Ascending aorta (tissue), 2 donors: ENCODE results near the gene TNIK. TPM values are rescaled to one million over a fixed set of nuclear protein-coding genes. Genes with fewer than 3 reads are reported as not detected.
A peak's percentile ranks its signal among the peaks of the same experiment; 100 is the strongest.

Source experiments
- DNase-seq, 2 donors: peaks; one replicate each; pipeline ENCODE4 v3.0.0-alpha.2; 2019; ENCODE audit warnings: low spot score in 2 of 2
- H3K27ac ChIP-seq, 2 donors: fragments of 200-600 bp; sonication (generic); one replicate each; pipeline ENCODE4 v1.5.1; 2016 to 2017; ENCODE audit warnings: mild to moderate bottlenecking in 1 of 2
- H3K27me3 ChIP-seq: fragments of 200-600 bp; sonication (generic); one replicate; pipeline ENCODE4 v1.5.1; 2017
- H3K36me3 ChIP-seq, 2 donors: fragments of 200-600 bp; sonication (generic); one replicate each; pipeline ENCODE4 v1.5.1; 2016
- H3K4me1 ChIP-seq, 2 donors: fragments of 200-600 bp; sonication (generic); one replicate each; pipeline ENCODE4 v1.5.1; 2016 to 2017; ENCODE audit warnings: mild to moderate bottlenecking in 1 of 2
- H3K4me3 ChIP-seq, 2 donors: fragments of 200-600 bp; sonication (generic); one replicate each; pipeline ENCODE4 v1.5.1; 2016 to 2017; ENCODE audit warnings: mild to moderate bottlenecking in 1 of 2
- H3K9me3 ChIP-seq, 2 donors: fragments of 200-600 bp; sonication (generic); one replicate each; pipeline ENCODE4 v1.5.1; 2016
- intact Hi-C: fragments of 100-400 bp; cut with DNase I; formaldehyde crosslinking; loops from one replicate; pipeline ENCODE4 v1.15.1; 2023
- total RNA-seq: library from RNA; depleted of rRNA; stranded (reverse); fragments of >200 nt; gene quantifications from one replicate; pipeline ENCODE4 v1.1.0, GENCODE V29; 2016
- TF ChIP-seq, protein P1 (sequence below), 3 experiments: fragments of 200-600 bp in 2 of 3; fragments of 450-650 bp in 1 of 3; sonication (generic) in 2 of 3; IDR thresholded peaks; one replicate each; pipeline ENCODE4 v1.5.1; 2016 to 2019; ENCODE audit warnings: antibody characterized with exemption in 3 of 3, mild to moderate bottlenecking in 1 of 3, moderate library complexity in 1 of 3

TNIK gene
- total RNA-seq, 1 donor from 2014 or later = 0.75 TPM

DNA sequence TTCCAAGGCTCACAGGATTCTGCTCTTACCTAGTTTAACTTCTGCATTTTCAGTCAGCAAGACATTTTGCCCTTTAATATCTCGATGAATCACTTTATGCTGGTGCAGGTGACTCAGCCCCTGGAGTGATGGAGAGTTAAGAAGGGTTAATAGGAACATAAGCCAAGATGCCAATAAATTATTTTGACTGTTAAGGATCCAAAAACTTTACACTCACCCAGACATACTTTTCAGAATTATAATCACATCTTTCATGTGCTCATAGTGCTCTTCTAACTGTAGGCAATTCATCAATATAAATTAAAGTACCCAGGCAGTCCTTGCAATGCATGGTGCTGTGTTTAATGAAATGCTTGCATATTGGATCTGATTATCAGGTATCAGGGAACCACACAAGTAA, 269.5 kb downstream of the TNIK start:
- no peak for DNase-seq
- no peaks in the 10 kb centered on the region for H3K27me3 ChIP-seq
- TF ChIP-seq, protein P1, sequence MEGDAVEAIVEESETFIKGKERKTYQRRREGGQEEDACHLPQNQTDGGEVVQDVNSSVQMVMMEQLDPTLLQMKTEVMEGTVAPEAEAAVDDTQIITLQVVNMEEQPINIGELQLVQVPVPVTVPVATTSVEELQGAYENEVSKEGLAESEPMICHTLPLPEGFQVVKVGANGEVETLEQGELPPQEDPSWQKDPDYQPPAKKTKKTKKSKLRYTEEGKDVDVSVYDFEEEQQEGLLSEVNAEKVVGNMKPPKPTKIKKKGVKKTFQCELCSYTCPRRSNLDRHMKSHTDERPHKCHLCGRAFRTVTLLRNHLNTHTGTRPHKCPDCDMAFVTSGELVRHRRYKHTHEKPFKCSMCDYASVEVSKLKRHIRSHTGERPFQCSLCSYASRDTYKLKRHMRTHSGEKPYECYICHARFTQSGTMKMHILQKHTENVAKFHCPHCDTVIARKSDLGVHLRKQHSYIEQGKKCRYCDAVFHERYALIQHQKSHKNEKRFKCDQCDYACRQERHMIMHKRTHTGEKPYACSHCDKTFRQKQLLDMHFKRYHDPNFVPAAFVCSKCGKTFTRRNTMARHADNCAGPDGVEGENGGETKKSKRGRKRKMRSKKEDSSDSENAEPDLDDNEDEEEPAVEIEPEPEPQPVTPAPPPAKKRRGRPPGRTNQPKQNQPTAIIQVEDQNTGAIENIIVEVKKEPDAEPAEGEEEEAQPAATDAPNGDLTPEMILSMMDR (IDR thresholded peaks at IDR 0.05) = no peak
- H3K27ac ChIP-seq = no peak overlapping the region
- H3K4me3 ChIP-seq = no peak overlapping the region
- intact Hi-C loops = no loop called here
- H3K36me3 ChIP-seq = no peaks in the 10 kb centered on the region
- H3K4me1 ChIP-seq = peaks cover 0 to under 1% of the 10 kb centered on the region in 2 donors
- H3K9me3 ChIP-seq = no peaks in the 10 kb centered on the region

DNA sequence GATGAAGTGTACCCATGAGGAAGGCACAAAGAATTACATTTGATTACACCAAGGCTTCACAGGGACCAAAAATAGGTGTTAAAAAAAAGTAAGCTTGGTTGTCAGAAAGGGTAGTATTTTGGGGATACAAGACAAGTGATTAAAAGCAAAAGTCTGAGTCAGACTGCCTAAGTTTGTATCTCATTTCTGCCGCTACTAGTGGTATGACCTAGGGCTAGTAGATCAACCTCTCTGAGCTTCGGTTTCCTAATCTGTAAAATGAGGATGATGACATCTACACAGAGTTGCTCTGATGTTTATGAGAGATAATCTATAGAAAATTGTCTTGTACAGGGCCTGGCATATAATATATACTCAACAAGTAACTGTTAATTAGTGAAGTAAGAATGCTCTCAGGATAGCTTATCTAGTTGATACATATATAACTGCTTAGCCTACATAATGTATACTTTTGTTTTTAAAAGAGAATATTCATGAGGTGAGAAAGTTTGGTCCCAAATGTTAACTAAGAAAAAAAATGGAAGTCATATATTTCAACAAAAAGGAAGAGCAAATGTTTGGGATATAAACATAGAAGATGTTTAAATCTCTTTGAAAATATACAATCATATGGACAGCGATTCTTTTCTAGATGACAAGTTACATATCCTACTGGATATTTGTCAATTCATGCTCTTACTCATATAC, 270.7 kb downstream of the TNIK start:
- intact Hi-C loops = loop anchor here (5.0 to 10.0 kb wide), 2 partner anchors 273 to 375 kb away; partner anchors contain the start of gene TNIK
- H3K27me3 ChIP-seq = no peaks in the 10 kb centered on the region
- TF ChIP-seq, protein P1 (IDR thresholded peaks at IDR 0.05) = no peak
- H3K4me3 ChIP-seq = no peak overlapping the region
- no peaks in the 10 kb centered on the region for H3K36me3 ChIP-seq
- no peaks in the 10 kb centered on the region for H3K9me3 ChIP-seq
- peaks cover 0 to 7% of the 10 kb centered on the region in 2 donors for H3K4me1 ChIP-seq
- no peak for DNase-seq
- no peak overlapping the region for H3K27ac ChIP-seq

DNA sequence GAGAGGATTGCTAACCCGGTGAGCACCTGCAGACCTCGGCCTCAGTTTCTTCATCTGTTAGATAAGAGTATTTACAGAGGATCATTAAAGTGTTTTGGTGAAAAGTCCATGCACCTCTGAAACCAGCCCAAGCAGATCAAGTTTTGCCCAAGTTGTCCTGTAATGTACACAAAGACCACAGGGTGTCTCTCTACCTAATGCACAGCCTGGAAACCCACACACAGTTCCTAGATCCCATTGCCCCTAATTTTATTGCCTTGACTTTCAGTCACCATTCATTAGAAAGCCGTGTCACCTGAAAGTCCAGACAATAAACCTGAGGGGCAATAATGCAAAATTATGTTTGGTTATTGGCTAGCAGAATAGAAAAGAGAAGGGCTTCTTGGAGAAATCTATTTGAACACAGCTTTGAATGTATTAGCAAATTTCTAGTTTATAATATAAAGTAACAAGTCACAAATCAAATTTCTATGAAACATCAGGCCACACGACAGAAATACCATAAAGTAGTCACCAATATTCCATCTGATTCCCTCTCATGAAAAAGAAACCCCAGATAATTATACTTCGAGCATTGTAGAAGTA, 272.4 kb downstream of the TNIK start:
- Histone ChIP-seq H3K36me3 (no peaks in the 10 kb centered on the region), H3K27ac (no peak overlapping the region), H3K27me3 (no peaks in the 10 kb centered on the region), H3K9me3 (no peaks in the 10 kb centered on the region), H3K4me3 (no peak overlapping the region), H3K4me1 (peaks cover 0 to 9% of the 10 kb centered on the region in 2 donors)
- no peak for DNase-seq
- intact Hi-C loops = loop anchor here (5.0 to 10.0 kb wide), 2 partner anchors 275 to 377 kb away; partner anchors contain the start of gene TNIK
- TF ChIP-seq, protein P1 (IDR thresholded peaks at IDR 0.05) = peak; percentile 22 to 53 (median 47)

DNA sequence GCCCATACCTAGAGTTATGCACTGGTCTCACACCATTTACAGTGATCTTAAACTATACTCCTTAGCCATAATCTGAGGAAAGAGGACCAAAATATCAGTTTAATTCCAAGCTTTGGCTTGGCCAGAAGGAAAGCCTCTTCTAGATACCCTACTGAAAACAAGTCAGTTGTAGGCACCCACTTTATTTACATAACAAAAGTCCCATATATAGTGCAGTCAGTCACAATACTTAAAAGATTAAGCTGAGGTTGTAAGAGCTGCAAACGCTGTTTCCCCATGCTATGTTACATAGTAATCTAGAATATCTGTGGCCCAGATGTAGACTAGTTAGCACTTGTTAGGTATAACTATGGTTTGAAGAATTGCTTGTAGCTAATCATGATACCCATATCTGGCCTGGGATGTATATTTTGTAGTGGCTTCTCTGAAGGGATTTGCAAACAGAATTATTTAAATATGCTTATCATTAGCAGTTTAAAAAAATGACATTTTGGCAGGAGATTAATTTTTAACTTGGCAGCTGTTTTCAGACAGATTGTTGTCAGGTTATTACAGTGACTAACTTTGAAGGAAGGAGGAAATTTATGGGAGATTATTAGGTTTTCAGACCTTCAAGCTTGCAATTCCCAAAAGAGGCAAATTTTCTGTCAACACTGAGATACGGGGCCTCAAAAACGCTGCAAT, 273.2 kb downstream of the TNIK start:
- H3K27me3 ChIP-seq = no peaks in the 10 kb centered on the region
- H3K4me3 ChIP-seq = no peak overlapping the region
- no peak for DNase-seq
- H3K27ac ChIP-seq = no peak overlapping the region
- TF ChIP-seq, protein P1 (IDR thresholded peaks at IDR 0.05) = no peak
- H3K9me3 ChIP-seq = no peaks in the 10 kb centered on the region
- H3K36me3 ChIP-seq = no peaks in the 10 kb centered on the region
- intact Hi-C loops = loop anchor here (5.0 to 10.0 kb wide), 2 partner anchors 275 to 378 kb away; partner anchors contain the start of gene TNIK
- H3K4me1 ChIP-seq = peaks cover 0 to 9% of the 10 kb centered on the region in 2 donors

- TF ChIP-seq, protein P1 (IDR thresholded peaks at IDR 0.05) = no peak
- no peaks in the 10 kb centered on the region for H3K27me3 ChIP-seq
- no peak overlapping the region for H3K4me3 ChIP-seq
- intact Hi-C loops = loop anchor here (5.0 to 10.0 kb wide), 2 partner anchors 276 to 378 kb away; partner anchors contain the start of gene TNIK
- no peaks in the 10 kb centered on the region for H3K36me3 ChIP-seq
- no peak for DNase-seq
- peaks cover 0 to 9% of the 10 kb centered on the region in 2 donors for H3K4me1 ChIP-seq
- no peak overlapping the region for H3K27ac ChIP-seq
- H3K9me3 ChIP-seq = no peaks in the 10 kb centered on the region
Observed at GRCh38 chr3:171186383-171186782, 273.8 kb downstream of the TNIK start.
